Measurements from ENCODE around the gene GULP1. TPM values are rescaled to one million over a fixed set of nuclear protein-coding genes. Genes with fewer than 3 reads are reported as not detected.

The GULP1 gene, protein sequence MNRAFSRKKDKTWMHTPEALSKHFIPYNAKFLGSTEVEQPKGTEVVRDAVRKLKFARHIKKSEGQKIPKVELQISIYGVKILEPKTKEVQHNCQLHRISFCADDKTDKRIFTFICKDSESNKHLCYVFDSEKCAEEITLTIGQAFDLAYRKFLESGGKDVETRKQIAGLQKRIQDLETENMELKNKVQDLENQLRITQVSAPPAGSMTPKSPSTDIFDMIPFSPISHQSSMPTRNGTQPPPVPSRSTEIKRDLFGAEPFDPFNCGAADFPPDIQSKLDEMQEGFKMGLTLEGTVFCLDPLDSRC
- 10 to 100 TPM in 3 of 4 donors, 1 to 10 TPM in 1; 6.4 to 44.1 (median 25.4) TPM for total RNA-seq

DNA sequence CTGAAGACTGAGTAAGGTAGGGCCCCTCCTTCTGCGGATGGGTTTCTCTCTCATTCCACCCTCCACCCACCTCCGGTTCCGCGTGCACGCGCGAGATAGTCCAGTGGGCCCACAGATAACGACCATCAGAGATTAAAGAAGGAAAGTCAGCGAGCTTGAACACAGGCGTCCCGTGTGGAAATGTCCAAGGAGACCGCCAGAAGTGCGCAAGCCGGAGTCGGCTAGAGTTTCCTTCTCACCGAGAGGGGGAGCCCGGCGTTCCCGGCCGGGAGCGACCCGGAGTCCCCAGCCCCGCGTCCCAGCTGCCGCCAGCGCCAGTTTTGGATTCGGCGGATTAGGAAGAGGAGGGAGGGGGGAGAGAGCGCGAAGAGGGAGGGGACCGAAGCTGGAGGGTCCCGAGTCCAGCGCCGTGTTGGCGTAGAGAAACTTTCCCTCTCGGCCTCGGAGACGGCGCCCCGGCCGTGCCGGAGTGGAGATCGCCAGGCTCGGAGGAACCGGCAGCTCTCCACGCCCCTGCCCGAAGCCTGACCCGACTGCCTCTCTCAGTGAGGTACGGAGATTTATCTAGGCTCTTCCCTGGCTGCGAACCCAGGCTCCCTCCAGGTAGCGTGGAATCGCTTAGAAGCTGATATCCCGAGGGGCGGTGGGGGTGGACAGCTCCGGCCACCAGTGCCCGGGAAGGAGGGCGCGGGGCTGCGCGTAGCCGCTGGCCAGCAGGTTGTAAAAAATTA is at the start of gene GULP1:
Gene GULP1 (plus strand): TSS at position 258 of the 731 bp plus-strand sequence. CDS start 185,829 bp downstream, outside the sequence.
- in situ Hi-C loops (cut with MboI; ENCODE audit: low pct_ligation_motif_present in 1 of 4, low pct_unique_long_range_greater_than_20kb in 1 of 4, low sequenced_read_pairs in 3 of 4): no loop called here
- peaks cover 5 to 27% (median 15%) of the 10 kb centered on the region in 4 donors for H3K4me1 ChIP-seq
- WGBS, 2 donors (ENCODE audit: low coverage in 1 of 2): 7 to 8% methylated on average over 3 to 56 of the region's 61 CpGs

DNA sequence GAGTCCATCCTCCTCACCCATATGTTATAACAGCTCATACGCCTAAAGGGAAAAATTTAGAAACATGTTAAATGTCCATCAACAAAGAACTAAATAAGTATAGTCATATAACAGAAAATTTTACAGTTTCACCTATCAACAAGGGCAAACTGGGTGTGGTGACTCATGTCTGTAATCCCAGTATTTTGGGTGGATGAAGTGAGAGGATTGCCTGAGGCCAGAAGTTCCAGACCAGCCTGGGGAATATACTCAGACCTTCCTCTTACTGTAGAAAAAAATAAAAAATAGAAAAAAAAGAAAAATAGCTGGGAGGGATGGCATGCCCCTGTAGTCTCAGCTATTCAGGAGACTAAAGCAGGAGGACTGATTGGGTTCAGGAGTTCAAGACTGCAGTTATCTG is 48.3 kb upstream of the GULP1 start:
- in situ Hi-C loops (cut with MboI; ENCODE audit: low pct_ligation_motif_present in 1 of 4, low pct_unique_long_range_greater_than_20kb in 1 of 4, low sequenced_read_pairs in 3 of 4) (no loop called here), intact Hi-C loops (cut with DNase I; ENCODE audit: low total_unique reads) (no loop called here)
- no peak for DNase-seq
- TF ChIP-seq EP300 (IDR thresholded peaks at IDR 0.05; ENCODE audit: low read depth) (no peak), POLR2A (IDR thresholded peaks at IDR 0.05) (no peak), CTCF (IDR thresholded peaks at IDR 0.05) (no peak), POLR2AphosphoS5 (IDR thresholded peaks at IDR 0.05) (no peak)
- 86 to 88% methylated on average over 1 of the region's 1 CpG for whole genome bisulfite sequencing, 2 donors (ENCODE audit: low coverage in 1 of 2)
- Histone ChIP-seq H3K4me3 (no peak overlapping the region), H3K27me3 (no peaks in the 10 kb centered on the region), H3K36me3 (no peaks in the 10 kb centered on the region), H3K9me3 (no peaks in the 10 kb centered on the region), H3K4me1 (no peaks in the 10 kb centered on the region), H3K27ac (no peak overlapping the region)

More for the DNA sequence above, at the start of gene GULP1:
- no peaks in the 10 kb centered on the region for H3K27me3 ChIP-seq
- H3K9me3 ChIP-seq: no peaks in the 10 kb centered on the region
- peak within 1 kb of the TSS; percentile 84 to 96 (median 88) for H3K27ac ChIP-seq
- H3K4me3 ChIP-seq: peak within 1 kb of the TSS; percentile 47 to 75 (median 66)
- intact Hi-C loops (cut with DNase I; ENCODE audit: low total_unique reads): loop anchor here (5.0 kb wide), 1 partner anchor 216 kb away; no protein-coding TSS in a partner anchor
- TF ChIP-seq EP300 (IDR thresholded peaks at IDR 0.05; ENCODE audit: low read depth) (no peak), POLR2AphosphoS5 (IDR thresholded peaks at IDR 0.05) (peak in 1 of 3 donors; percentile 4), CTCF (IDR thresholded peaks at IDR 0.05) (peak; percentile 58 to 71 (median 68)), POLR2A (IDR thresholded peaks at IDR 0.05) (peak; percentile 12)
- peak; percentile 76 for DNase-seq
- no peaks in the 10 kb centered on the region for H3K36me3 ChIP-seq

DNA sequence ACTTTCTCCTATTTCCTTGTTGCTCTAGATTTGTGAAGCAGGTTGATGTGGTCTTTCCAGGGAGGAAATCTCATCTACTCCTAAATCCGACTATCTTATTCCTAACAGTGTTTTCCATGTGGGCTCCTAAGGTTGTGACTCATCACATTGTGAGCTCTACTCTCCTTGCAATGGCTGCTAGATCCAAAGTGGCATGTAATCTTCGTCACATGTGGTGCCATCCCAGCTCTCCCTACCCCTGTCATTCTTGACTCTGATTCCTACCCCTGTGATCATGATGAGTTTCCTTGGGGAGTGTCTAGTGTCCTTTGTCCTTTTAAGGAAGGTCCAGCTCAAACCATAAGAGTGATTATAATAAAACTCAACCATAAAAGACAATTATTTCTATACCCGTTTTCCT is 47.3 kb upstream of the GULP1 start:
- DNase-seq: no peak
- TF ChIP-seq POLR2A (IDR thresholded peaks at IDR 0.05) (no peak), EP300 (IDR thresholded peaks at IDR 0.05; ENCODE audit: low read depth) (no peak), POLR2AphosphoS5 (IDR thresholded peaks at IDR 0.05) (no peak), CTCF (IDR thresholded peaks at IDR 0.05) (no peak)
- Histone ChIP-seq H3K4me1 (no peaks in the 10 kb centered on the region), H3K9me3 (no peaks in the 10 kb centered on the region), H3K27me3 (no peaks in the 10 kb centered on the region), H3K36me3 (no peaks in the 10 kb centered on the region), H3K4me3 (no peak overlapping the region), H3K27ac (no peak overlapping the region)
- WGBS, 2 donors (ENCODE audit: low coverage in 1 of 2): 73 to 82% methylated on average over 1 to 3 of the region's 3 CpGs
- in situ Hi-C loops (cut with MboI; ENCODE audit: low pct_ligation_motif_present in 1 of 4, low pct_unique_long_range_greater_than_20kb in 1 of 4, low sequenced_read_pairs in 3 of 4) (no loop called here), intact Hi-C loops (cut with DNase I; ENCODE audit: low total_unique reads) (no loop called here)

- intact Hi-C loops (cut with DNase I; ENCODE audit: low total_unique reads): no loop called here
- H3K27me3 ChIP-seq: no peaks in the 10 kb centered on the region
- H3K4me3 ChIP-seq: no peak overlapping the region
- DNase-seq: no peak
- TF ChIP-seq POLR2A (IDR thresholded peaks at IDR 0.05) (no peak), CTCF (IDR thresholded peaks at IDR 0.05) (no peak), EP300 (IDR thresholded peaks at IDR 0.05; ENCODE audit: low read depth) (no peak), POLR2AphosphoS5 (IDR thresholded peaks at IDR 0.05) (no peak)
- H3K36me3 ChIP-seq: no peaks in the 10 kb centered on the region
- in situ Hi-C loops (cut with MboI; ENCODE audit: low pct_ligation_motif_present in 1 of 4, low pct_unique_long_range_greater_than_20kb in 1 of 4, low sequenced_read_pairs in 3 of 4): no loop called here
- H3K4me1 ChIP-seq: no peaks in the 10 kb centered on the region
- WGBS, 2 donors (ENCODE audit: low coverage in 1 of 2): 78 to 91% methylated on average over 2 to 5 of the region's 5 CpGs
- H3K27ac ChIP-seq: no peak overlapping the region
- H3K9me3 ChIP-seq: no peaks in the 10 kb centered on the region
These were observed 46.4 kb upstream of the GULP1 start for GRCh38 chr2:188245230-188245629.
